GM19438 (cell line): ENCODE data around the gene OR10G6.
"Not testable (repeated sequence)": the region's sequence is repeated elsewhere in the genome, so short reads cannot be mapped to it uniquely, and the experiment has no call there.

Experiments used
- ATAC-seq: cut with Tn5 transposase; IDR thresholded peaks from one replicate; pipeline ENCODE4 v1.9.1; 2021; ENCODE audit warnings: low read depth; ENCODE audit not compliant: unreplicated experiment

OR10G6 gene

GRCh38 chr11:123995119-123995518 lies at the start of gene OR10G6:
OR10G6 (minus strand) TSS chr11:123995161; CDS start chr11:123995161, 0 bp downstream.
- no peak for ATAC-seq

DNA sequence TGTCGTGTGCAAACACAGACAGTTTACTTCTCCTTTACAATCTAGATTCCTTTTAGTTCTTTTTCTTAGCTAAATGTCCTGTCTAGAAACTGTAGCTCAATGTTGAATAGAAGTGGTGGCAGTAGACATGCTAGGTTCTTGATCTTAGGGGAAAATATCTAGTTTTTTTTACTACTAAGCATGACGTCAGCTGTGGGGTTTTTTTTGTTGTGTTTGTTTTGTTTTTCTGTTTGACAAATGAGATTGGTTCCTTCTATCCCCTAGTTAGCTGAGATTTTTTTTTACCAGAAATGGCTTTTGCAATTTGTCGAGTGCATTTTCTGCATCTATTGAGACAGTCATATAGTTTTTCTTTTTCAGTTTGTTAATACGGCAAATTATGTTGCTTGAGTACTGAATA lies 48.5 kb upstream of the OR10G6 start:
- no peak for ATAC-seq

DNA sequence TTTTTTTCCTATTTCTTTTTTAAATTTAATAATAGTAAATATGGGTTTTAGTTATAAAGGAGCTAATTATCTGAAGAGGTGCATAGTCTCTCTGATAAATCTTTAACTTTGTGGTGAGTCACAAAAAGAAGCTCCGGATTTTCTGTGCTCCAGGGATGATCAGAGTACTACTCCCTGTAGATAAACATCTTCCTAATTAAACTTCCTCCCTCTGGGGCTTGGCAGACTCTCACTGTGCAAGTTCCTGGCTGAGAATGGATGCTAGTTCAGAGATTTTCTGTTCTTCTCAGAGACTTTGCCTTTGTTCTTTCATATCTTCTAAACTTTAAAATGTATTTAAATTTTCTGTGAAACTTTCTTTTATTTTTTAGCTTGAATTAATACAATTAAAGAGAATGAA lies 46.3 kb upstream of the OR10G6 start, which contains the start of gene OR10G7:
OR10G7 (minus strand) TSS at position 72 of the 400 bp plus-strand sequence. CDS start 2,324 bp downstream, outside the sequence.
- ATAC-seq = no peak

GRCh38 chr11:124039557-124039956 lies 44.6 kb upstream of the OR10G6 start:
- ATAC-seq = no peak

DNA sequence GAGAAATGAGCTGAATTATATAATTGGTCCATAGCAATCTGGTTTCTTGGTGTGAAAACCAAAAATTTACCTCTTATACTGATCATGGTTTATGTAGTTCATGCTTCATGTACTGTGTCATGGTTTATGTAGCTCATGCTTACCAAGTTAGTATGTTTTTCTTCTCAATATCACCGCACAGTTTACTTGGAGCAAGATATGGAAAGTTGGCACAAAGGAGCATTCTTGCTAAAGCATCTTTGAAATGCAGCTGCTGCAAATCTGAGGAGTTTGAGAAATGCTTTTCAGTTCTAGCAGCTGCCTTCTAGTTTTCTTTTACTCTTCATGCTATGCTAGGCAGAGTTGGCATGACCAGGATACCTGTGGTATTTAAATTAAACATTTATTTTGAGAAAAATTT lies 41.7 kb upstream of the OR10G6 start:
- ATAC-seq = no peak

DNA sequence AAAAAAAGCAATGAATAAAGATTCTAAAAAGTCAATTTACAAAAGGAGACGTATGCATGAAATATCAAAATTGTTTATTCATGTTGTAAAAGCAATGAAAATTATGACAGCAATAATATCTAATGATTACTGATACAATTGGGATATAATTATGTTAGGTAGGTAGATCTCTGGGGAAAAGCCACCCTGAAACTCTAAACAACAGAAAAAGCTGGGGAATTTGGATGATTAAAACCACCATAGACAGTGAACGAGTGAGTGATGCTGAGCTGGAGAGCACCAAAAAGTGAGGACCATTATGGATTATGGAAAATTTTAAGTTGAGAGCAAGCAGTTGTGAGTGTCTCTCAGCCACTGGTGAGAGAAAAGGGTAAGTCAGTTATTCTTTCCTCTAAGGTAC lies 31.5 kb upstream of the OR10G6 start, which contains the start of gene OR10G8:
OR10G8 (plus strand) TSS at position 301 of the 400 bp plus-strand sequence. CDS start 2,825 bp downstream, outside the sequence.
- no peak for ATAC-seq

- ATAC-seq = not testable (repeated sequence)
Observed at GRCh38 chr11:124015837-124016236, 20.9 kb upstream of the OR10G6 start.

- ATAC-seq = no peak
Observed at GRCh38 chr11:124012697-124013096, 17.7 kb upstream of the OR10G6 start, which contains the start of gene OR10G4. OR10G4 (plus strand) TSS chr11:124012997; CDS start chr11:124015575, 2,578 bp downstream.

- ATAC-seq = no peak
Observed at GRCh38 chr11:123979311-123979710, 15.7 kb downstream of the OR10G6 start.

DNA sequence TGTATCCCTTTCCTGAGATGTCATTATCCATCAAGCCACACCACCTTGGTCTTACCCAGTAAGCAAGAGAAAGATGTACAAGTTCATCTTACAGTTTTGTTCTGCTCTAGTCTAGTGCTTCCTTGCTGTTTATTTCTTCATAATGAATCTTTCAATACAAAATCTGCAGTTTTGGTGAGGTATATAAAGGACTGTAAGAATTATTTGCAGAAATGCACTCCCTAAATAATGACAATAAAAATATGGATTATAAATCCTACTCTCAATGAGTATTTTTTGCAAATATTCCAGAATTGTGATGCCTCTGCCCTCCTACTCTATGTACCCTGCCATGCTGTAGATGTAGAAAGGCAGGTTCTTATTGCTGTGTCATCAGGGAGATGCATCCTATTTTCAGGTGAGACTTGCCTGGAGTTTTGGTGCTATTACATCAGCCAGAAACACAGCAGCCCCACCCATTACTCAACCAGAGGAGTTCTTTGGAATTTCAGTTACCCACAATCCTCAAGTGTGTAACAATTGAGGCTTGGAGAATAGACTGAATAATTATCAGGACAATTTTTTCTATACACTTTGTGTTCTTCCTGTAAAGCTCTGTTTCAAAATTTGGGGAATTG lies 17.1 kb downstream of the OR10G6 start, which contains the start of gene OR10S1:
OR10S1 (minus strand) TSS at position 51 of the 617 bp plus-strand sequence. CDS start 117 bp downstream, outside the sequence.
- ATAC-seq = no peak

DNA sequence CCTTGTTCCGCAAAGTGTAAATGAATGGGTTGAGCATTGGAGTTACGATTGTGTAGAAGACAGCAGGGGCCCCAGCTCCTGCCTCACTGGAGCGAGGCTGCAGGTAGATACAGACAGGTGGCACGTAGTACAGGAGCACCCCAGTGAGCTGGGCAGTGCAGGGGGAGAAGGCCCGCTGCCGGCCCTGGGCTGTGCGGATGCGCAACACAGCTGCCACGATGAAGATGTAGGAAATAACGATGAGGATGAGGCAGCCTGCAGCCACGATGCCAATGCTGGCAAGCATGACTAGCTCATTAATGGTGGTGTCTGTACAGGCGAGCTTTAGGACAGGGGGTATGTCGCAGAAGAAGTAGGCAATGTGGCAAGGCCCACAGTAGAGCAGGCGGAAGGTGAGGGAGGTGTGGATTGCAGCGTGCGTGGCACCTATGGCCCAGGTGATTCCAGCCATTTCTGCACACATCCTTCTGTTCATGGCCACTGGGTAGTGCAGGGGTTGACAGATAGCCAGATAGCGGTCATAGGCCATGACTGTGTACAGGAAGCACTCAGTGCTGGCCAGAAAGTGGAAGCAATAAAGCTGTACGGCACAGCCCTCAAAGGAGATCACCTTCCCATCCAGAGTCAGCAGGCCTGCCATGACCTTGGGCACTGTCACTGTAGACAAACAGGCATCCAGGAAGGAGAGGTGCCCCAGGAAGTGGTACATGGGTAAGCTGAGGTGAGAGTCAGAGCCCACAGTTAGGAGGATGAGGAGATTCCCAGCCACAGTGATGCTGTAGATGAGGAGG lies 18.0 kb downstream of the OR10G6 start:
- ATAC-seq = no peak

DNA sequence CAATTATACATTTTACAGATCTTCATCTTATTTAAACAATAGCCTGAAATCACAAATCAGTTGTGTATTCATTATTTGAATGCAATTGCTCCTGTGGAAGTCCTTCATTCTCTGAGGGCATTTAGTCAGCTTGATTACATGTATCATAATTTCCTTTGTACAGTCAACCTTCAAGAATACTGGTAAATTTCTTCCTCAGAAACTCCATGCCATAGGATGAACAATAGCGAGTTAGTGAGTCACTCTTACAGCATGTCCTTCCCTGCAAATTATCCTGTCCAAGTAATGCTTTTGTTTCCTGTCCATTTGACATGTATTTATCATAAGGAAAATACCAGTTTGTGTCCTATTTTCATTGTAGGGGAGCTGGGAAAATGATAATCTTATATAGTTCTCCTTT lies 21.1 kb downstream of the OR10G6 start:
- ATAC-seq = no peak

DNA sequence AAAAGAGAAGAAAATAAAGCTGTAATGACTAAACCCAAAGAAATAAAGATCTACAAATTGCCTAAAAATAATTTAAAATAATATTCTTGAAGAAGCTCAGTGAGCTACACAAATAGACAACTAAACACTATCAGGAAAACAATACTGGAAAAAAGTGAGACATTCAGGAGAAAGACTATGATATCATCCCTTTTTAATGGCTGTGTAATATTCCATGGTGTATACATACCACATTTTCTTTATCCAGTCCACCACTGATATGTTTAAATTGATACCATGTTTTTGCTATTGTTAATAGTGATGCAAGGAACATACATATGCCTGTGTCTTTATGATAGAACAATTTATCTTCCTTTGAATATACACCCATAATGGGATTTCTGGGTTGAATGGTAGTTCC lies 38.2 kb downstream of the OR10G6 start:
- ATAC-seq = no peak

- ATAC-seq = no peak
Observed at GRCh38 chr11:123945132-123945531, 49.8 kb downstream of the OR10G6 start.
